Pancreas (tissue), 10 donors: Measurements from ENCODE around the gene NOC3L. TPM values are rescaled to one million over a fixed set of nuclear protein-coding genes. Genes with fewer than 3 reads are reported as not detected.
A peak's percentile ranks its signal among the peaks of the same experiment; 100 is the strongest.

Source experiments
- ATAC-seq, 4 donors: fragments of 200-7000 bp; cut with Tn5 transposase; one replicate each; pipeline versions ENCODE4 v1.8.0 to v1.9.1; 2020; ENCODE audit warnings: mild to moderate bottlenecking in 4 of 4, moderate library complexity in 4 of 4
- DNase-seq, 6 donors: peaks; one replicate each; pipeline ENCODE4 v3.0.0-alpha.2; 2020
- FAIRE-seq: peaks from 2 replicates; lab custom pipeline; 2012; peaks lifted over from hg19 to GRCh38; lab: Jason Lieb, UNC
- H3K27ac ChIP-seq, 4 donors: fragments of 200-600 bp; sonication (generic); 1 replicate in 3 of 4; 2 replicates in 1 of 4; pipeline versions ENCODE4 v1.5.0 to v1.8.0; 2020
- H3K27me3 ChIP-seq, 4 donors: fragments of 200-600 bp; one replicate each; pipeline ENCODE4 v1.8.0; 2021
- H3K36me3 ChIP-seq, 3 donors: fragments of 200-600 bp; sonication (generic) in 1 of 3; one replicate each; pipeline versions ENCODE4 v1.5.0 to v1.8.0; 2020 to 2021
- H3K4me1 ChIP-seq, 3 donors: fragments of 200-600 bp; one replicate each; pipeline ENCODE4 v1.8.0; 2021
- H3K4me3 ChIP-seq, 4 donors: fragments of 200-600 bp; sonication (generic) in 2 of 4; one replicate each; pipeline versions ENCODE4 v1.5.0 to v1.8.0; 2020 to 2021
- H3K9me3 ChIP-seq, 4 donors: fragments of 200-600 bp; one replicate each; pipeline ENCODE4 v1.8.0; 2021
- WGBS, 2 donors: extraction: QIAGEN DNeasy Blood & Tissue Kit; methylation state at CpG; one replicate each; pipeline ENCODE4 v1.1.7; 2013; 5-methylcytosine and 5-hydroxymethylcytosine counted together
- intact Hi-C, 3 donors: fragments of 100-400 bp; cut with DNase I; formaldehyde crosslinking; loops; one replicate each; pipeline versions ENCODE4 v1.11.1 to v1.14.2; 2022
- polyA plus RNA-seq, 2 donors: library from polyadenylated mRNA; stranded (reverse); fragments of 200-250 nt; gene quantifications; one replicate each; pipeline ENCODE4 v1.2.3, GENCODE V29; 2013
- total RNA-seq, 6 donors: library from RNA; stranded (reverse); fragmentation: NEBNext Ultra II Directional in 4 of 6; extraction: Animal tissue kit (Norgen Biotek cat#: 25700) in 4 of 6; gene quantifications; one replicate each; pipeline versions ENCODE4 v1.2.1 to v1.2.4, GENCODE V29; 2021 to 2023
- TF ChIP-seq, protein P1 (sequence below), 4 donors: fragments of 200-600 bp; sonication (generic) in 3 of 4; IDR thresholded peaks; one replicate each; pipeline versions ENCODE4 v1.5.0 to v1.8.0; 2021; ENCODE audit warnings: antibody characterized with exemption in 4 of 4
- donor health status: healthy with polysubstance abuse.
- donor health status: DM: no; HTN: no; CAD: no; lungs with moderate emphysema.
- donor health status: DM: no; HTN: no; CAD: no.
- donor health status: control.
- donor health status: control.
- donor health status: Bipolar disorder and iron deficiency.
- donor health status: DM: yes; HTN: yes; CAD: no.
- donor health status: DM: no; HTN: no; CAD: no.
- donor health status: DM: no; HTN: no; CAD: no.
- donor health status: DM: yes; HTN: yes; CAD: no.

NOC3L gene
- total and polyA plus RNA-seq, 8 donors = 3.3 to 9.4 (median 6.1) TPM

DNA sequence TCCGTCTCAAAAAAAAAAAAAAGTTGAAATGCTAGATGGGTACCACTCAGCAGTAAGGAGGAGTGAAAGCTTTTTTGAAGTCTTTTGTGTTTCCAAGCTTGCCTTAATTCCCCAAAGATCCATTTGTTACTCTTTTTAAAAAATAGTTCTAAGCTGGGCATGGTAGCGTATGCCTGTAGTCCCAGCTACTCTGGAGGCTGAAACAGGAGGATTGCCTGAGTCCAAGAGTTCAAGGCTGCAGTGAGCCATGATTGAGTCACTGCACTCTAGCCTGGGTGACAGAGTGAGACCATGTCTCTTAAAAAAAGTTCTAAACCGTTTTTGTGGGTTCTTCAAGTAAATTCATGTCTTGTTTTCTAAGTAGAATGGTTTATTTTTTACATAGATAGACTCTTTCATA lies 44.9 kb upstream of the NOC3L start:
- ATAC-seq = no peak
- WGBS, 2 donors = 66 to 75% methylated on average over 3 of the region's 3 CpGs
- Histone ChIP-seq H3K4me3 (no peak overlapping the region), H3K9me3 (no peaks in the 10 kb centered on the region), H3K27me3 (no peaks in the 10 kb centered on the region), H3K4me1 (peaks cover 10 to 24% (median 15%) of the 10 kb centered on the region in 3 donors), H3K36me3 (no peaks in the 10 kb centered on the region), H3K27ac (no peak overlapping the region)
- no peak for DNase-seq
- FAIRE-seq = no peak
- TF ChIP-seq, protein P1, sequence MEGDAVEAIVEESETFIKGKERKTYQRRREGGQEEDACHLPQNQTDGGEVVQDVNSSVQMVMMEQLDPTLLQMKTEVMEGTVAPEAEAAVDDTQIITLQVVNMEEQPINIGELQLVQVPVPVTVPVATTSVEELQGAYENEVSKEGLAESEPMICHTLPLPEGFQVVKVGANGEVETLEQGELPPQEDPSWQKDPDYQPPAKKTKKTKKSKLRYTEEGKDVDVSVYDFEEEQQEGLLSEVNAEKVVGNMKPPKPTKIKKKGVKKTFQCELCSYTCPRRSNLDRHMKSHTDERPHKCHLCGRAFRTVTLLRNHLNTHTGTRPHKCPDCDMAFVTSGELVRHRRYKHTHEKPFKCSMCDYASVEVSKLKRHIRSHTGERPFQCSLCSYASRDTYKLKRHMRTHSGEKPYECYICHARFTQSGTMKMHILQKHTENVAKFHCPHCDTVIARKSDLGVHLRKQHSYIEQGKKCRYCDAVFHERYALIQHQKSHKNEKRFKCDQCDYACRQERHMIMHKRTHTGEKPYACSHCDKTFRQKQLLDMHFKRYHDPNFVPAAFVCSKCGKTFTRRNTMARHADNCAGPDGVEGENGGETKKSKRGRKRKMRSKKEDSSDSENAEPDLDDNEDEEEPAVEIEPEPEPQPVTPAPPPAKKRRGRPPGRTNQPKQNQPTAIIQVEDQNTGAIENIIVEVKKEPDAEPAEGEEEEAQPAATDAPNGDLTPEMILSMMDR (IDR thresholded peaks at IDR 0.05) = no peak
- intact Hi-C loops = no loop called here

DNA sequence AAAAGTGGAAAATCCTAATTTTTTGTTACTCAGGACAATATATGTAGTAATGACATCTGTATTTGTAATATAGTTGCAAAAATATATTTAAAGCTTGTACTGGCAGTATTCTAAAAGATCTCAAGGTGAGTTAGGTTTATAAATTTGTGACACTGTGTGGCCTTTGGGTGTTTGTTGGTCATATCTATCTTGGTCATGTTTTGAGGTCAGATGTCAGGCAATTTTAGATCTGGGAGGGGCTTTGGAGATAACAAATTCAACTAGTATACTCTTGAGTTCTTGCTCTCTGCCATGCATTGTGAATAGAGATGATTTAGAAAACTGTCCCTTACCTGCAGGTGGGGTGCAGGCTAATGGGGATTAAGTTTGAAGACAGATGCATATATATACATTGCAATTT lies 42.7 kb upstream of the NOC3L start:
- no peaks in the 10 kb centered on the region for H3K27me3 ChIP-seq
- H3K9me3 ChIP-seq = no peaks in the 10 kb centered on the region
- no peak for DNase-seq
- no peak for FAIRE-seq
- H3K27ac ChIP-seq = no peak overlapping the region
- ATAC-seq = no peak
- TF ChIP-seq, protein P1 (IDR thresholded peaks at IDR 0.05) = no peak
- H3K4me3 ChIP-seq = no peak overlapping the region
- intact Hi-C loops = no loop called here
- peaks cover 9 to 20% (median 10%) of the 10 kb centered on the region in 3 donors for H3K4me1 ChIP-seq
- H3K36me3 ChIP-seq = no peaks in the 10 kb centered on the region

DNA sequence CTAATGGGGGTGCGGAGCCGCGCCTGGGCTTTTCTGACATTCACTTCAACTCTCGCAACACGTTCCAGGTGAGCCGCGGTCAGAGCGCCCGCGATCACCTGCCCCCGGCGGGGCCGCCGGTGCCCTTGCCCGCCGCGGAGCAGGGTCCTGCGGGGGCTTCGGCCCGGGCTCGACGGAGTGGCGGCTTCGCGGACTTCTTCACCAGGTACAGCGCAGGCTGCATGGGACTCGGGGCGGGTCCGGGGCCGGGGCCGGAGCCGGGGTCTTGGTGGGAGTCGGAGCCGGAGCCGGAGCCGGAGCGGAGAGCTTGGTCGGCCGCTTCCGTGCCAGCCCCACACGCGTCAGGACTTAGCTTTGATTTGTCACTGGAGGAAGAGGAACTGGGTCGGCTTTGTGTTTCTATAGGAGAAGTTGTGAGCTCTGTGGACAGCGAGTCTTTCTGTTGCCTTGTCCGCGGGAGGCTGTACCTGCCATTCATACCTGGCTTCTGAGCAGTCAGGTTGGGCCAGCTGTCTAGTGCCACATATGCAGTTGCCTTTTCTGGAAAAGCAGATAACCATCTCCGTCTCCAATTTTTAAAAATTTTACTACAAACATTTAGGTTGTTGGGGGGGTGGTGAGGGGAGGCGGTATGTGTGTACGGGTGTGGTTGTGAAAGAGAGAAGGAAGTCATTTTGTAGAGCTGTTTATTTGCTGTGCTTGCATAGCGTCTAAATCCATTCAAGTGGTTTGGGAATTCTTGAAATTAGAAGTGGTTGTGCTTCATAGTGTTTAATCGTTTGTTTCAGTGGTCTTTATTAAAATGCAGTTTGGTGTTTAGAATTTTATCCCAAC lies 40.9 kb upstream of the NOC3L start:
- TF ChIP-seq, protein P1 (IDR thresholded peaks at IDR 0.05) = no peak
- FAIRE-seq (no peak), DNase-seq (peak; percentile 54 to 84 (median 72)), ATAC-seq (peak; percentile 45 to 73 (median 60))
- no peaks in the 10 kb centered on the region for H3K36me3 ChIP-seq
- H3K27ac ChIP-seq = peak overlapping the region; percentile 93 to 97 (median 96)
- H3K4me1 ChIP-seq = peaks cover 9 to 17% (median 10%) of the 10 kb centered on the region in 3 donors
- no peaks in the 10 kb centered on the region for H3K9me3 ChIP-seq
- H3K4me3 ChIP-seq = peak overlapping the region; percentile 62 to 90 (median 82)
- no peaks in the 10 kb centered on the region for H3K27me3 ChIP-seq
- WGBS, 2 donors = 0 to 1% methylated on average over 43 to 51 of the region's 51 CpGs
- intact Hi-C loops = no loop called here

DNA sequence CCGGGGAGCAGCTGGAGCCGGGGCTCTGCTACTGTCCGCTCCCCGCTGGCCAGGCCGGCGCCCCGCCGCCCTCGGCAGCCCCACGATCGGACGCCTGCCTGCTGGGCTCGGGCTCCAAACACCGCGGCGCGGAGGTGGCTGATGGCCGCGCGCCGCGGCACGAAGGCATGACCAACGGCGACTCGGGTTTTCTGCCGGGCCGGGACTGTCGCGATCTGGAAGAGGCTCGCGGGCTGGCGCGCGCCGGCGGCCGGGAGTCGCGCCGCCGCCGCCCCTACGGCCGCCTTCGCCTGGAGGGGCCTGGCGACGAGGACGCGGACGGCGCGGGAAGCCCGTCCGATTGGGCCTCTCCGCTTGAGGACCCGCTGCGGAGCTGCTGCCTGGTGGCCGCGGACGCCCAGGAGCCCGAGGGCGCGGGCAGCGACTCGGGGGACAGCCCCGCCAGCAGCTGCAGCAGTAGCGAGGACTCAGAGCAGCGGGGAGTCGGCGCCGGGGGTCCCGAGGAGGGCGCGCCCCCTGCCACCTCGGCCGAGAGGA lies 40.2 kb upstream of the NOC3L start:
- Histone ChIP-seq H3K9me3 (no peaks in the 10 kb centered on the region), H3K36me3 (no peaks in the 10 kb centered on the region), H3K4me3 (peak overlapping the region; percentile 62 to 90 (median 82)), H3K4me1 (peaks cover 4 to 14% (median 10%) of the 10 kb centered on the region in 3 donors), H3K27ac (peak overlapping the region; percentile 93 to 97 (median 96)), H3K27me3 (no peaks in the 10 kb centered on the region)
- ATAC-seq = peak; percentile 30 to 61 (median 44)
- FAIRE-seq = no peak
- DNase-seq = peak in 5 of 6 donors; percentile 16 to 80 (median 40)
- WGBS, 2 donors = 0% methylated on average over 69 to 77 of the region's 77 CpGs
- TF ChIP-seq, protein P1 (IDR thresholded peaks at IDR 0.05) = no peak
- intact Hi-C loops = no loop called here
